Measurements from ENCODE around the gene PPM1N. TPM values are rescaled to one million over a fixed set of nuclear protein-coding genes. Genes with fewer than 3 reads are reported as not detected.

PPM1N gene
- total RNA-seq, 1 experiment from 2014 or later = 5.2 TPM

DNA sequence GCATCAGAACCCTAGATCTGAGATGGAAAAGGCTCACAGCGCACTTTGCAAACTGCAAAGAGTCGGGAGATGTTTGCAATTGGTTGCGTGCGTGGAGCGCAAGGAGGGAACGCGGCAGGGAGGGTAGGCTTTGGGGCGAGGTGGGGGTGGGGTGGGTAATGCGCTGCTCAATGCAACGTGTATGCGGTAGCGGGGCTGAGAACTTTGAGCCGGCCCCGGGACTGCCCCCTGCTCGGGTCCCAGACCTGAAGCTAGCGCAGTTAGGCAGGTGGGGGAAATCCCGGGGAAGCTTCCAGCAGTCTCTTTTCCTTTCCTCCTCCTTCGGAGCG is 29.5 kb upstream of the PPM1N start:
- H3K27ac ChIP-seq (ENCODE audit: low read depth, low read length) = peak overlapping the region; percentile 78
- H3K4me2 ChIP-seq (ENCODE audit: low read length) = peak overlapping the region; percentile 100
- no peak for DNase-seq (ENCODE audit: low read depth, low spot score)
- H3K36me3 ChIP-seq (ENCODE audit: control insufficient read depth in 1 of 2, insufficient read depth in 2 of 2, low read length in 2 of 2) = no peaks in the 10 kb centered on the region; a peak in 1 of 4 replicates
- ChIA-PET POLR2A (interaction anchor here (0.8 to 5.4 kb wide), 14 partner anchors 9 to 209 kb away, joined by 3 to 72 read pairs (median 6); no protein-coding TSS in a partner anchor), CTCF (interaction anchor here (1.1 to 4.7 kb wide), 6 partner anchors 11 to 173 kb away, joined by 3 to 56 read pairs (median 8); no protein-coding TSS in a partner anchor), RAD21 (ENCODE audit: low non-redundant PET in 1 of 2, low total read pairs in 2 of 2, uncharacterized antibody in 2 of 2, unreplicated experiment in 2 of 2) (interaction anchor here (1.2 to 1.7 kb wide), 2 partner anchors 10 kb away, joined by 4 to 8 read pairs; no protein-coding TSS in a partner anchor)
- H3K9me3 ChIP-seq (ENCODE audit: control insufficient read depth in 1 of 2, insufficient read depth in 1 of 2, low read depth in 1 of 2, low read length in 2 of 2) = no peaks in the 10 kb centered on the region
- H2AFZ ChIP-seq (ENCODE audit: low read depth, low read length, poor library complexity, severe bottlenecking) = no peak overlapping the region
- TSS peak; percentile 95 for BruUV-seq (replicated peaks)
- H4K20me1 ChIP-seq (ENCODE audit: insufficient read depth) = no peaks in the 10 kb centered on the region; the same call in 1 of the 2 replicates
- H3K27me3 ChIP-seq (ENCODE audit: insufficient read depth, low read length) = no peaks in the 10 kb centered on the region
- TF ChIP-seq ZNF274 (IDR thresholded peaks at IDR 0.05; ENCODE audit: low read depth, low read length) (no peak), SRF (IDR thresholded peaks at IDR 0.05; ENCODE audit: low read depth) (no peak), CEBPB (IDR thresholded peaks at IDR 0.05; ENCODE audit: low read depth) (no peak), CBX3 (IDR thresholded peaks at IDR 0.05; ENCODE audit: low read depth) (no peak), RAD21 (IDR thresholded peaks at IDR 0.05; ENCODE audit: low read depth) (no peak), SIN3A (IDR thresholded peaks at IDR 0.05; ENCODE audit: low read depth) (no peak), EGR1 (IDR thresholded peaks at IDR 0.05; ENCODE audit: low read depth) (no peak), POLR2AphosphoS5 (IDR thresholded peaks at IDR 0.05; ENCODE audit: low read depth, low read length) (no peak)
- TF ChIP-seq, protein P1, sequence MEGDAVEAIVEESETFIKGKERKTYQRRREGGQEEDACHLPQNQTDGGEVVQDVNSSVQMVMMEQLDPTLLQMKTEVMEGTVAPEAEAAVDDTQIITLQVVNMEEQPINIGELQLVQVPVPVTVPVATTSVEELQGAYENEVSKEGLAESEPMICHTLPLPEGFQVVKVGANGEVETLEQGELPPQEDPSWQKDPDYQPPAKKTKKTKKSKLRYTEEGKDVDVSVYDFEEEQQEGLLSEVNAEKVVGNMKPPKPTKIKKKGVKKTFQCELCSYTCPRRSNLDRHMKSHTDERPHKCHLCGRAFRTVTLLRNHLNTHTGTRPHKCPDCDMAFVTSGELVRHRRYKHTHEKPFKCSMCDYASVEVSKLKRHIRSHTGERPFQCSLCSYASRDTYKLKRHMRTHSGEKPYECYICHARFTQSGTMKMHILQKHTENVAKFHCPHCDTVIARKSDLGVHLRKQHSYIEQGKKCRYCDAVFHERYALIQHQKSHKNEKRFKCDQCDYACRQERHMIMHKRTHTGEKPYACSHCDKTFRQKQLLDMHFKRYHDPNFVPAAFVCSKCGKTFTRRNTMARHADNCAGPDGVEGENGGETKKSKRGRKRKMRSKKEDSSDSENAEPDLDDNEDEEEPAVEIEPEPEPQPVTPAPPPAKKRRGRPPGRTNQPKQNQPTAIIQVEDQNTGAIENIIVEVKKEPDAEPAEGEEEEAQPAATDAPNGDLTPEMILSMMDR (IDR thresholded peaks at IDR 0.05 in 2 of 3, conservative IDR thresholded peaks at IDR 0.05 in 1 of 3; ENCODE audit: borderline replicate concordance in 1 of 3, insufficient read depth in 1 of 3, low read depth in 2 of 3, low read length in 2 of 3) = no peak
- TF ChIP-seq, protein P2, sequence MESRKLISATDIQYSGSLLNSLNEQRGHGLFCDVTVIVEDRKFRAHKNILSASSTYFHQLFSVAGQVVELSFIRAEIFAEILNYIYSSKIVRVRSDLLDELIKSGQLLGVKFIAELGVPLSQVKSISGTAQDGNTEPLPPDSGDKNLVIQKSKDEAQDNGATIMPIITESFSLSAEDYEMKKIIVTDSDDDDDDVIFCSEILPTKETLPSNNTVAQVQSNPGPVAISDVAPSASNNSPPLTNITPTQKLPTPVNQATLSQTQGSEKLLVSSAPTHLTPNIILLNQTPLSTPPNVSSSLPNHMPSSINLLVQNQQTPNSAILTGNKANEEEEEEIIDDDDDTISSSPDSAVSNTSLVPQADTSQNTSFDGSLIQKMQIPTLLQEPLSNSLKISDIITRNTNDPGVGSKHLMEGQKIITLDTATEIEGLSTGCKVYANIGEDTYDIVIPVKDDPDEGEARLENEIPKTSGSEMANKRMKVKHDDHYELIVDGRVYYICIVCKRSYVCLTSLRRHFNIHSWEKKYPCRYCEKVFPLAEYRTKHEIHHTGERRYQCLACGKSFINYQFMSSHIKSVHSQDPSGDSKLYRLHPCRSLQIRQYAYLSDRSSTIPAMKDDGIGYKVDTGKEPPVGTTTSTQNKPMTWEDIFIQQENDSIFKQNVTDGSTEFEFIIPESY (IDR thresholded peaks at IDR 0.05; ENCODE audit: extremely low read depth, insufficient replicate concordance, low read length) = no peak
- TF ChIP-seq, protein P3, sequence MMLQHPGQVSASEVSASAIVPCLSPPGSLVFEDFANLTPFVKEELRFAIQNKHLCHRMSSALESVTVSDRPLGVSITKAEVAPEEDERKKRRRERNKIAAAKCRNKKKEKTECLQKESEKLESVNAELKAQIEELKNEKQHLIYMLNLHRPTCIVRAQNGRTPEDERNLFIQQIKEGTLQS (IDR thresholded peaks at IDR 0.05) = no peak
- peak overlapping the region; percentile 99 for H3K9ac ChIP-seq (ENCODE audit: low read length)
- peak overlapping the region; percentile 74 to 97 for H3K4me3 ChIP-seq (replicated peaks in 1 of 2; ENCODE audit: low read depth in 1 of 2, low read length in 2 of 2)
- H3K79me2 ChIP-seq (ENCODE audit: insufficient read depth, low read length) = peaks cover 23% of the 10 kb centered on the region; the same call in 1 of the 2 replicates
- ATAC-seq = peak; percentile 57
- H3K4me1 ChIP-seq (ENCODE audit: control insufficient read depth in 1 of 2, insufficient read depth in 2 of 2, low read length in 2 of 2) = peaks cover 4 to 43% of the 10 kb centered on the region in 2 experiments
- intact Hi-C loops (cut with micrococcal nuclease) = loop anchor here (1.0 kb wide), 1 partner anchor 13 kb away; no protein-coding TSS in a partner anchor
- H3K9me2 ChIP-seq (ENCODE audit: insufficient read depth) = no peaks in the 10 kb centered on the region
